ENCODE data around the gene PTPRK. TPM values are rescaled to one million over a fixed set of nuclear protein-coding genes. Genes with fewer than 3 reads are reported as not detected.
A peak's percentile ranks its signal among the peaks of the same experiment; 100 is the strongest.

Gene PTPRK
- total and polyA plus RNA-seq, 2 experiments from 2014 or later: 26.9 to 56.4 TPM

GRCh38 chr6:128208851-128209580 lies 311.4 kb downstream of the PTPRK start:
- no peak for DNase-seq (ENCODE audit: low spot score)
- Histone ChIP-seq H3F3A (replicated peaks; ENCODE audit: low read depth) (no peaks in the 10 kb centered on the region), H3K27me3 (ENCODE audit: insufficient read depth) (no peaks in the 10 kb centered on the region), H3K4me3 (no peak overlapping the region), H3K36me3 (ENCODE audit: insufficient read depth) (no peaks in the 10 kb centered on the region), H2AFZ (no peak overlapping the region), H3K4me1 (ENCODE audit: insufficient read depth) (peaks cover 16% of the 10 kb centered on the region; the same call in 1 of the 2 replicates), H3K79me2 (replicated peaks; ENCODE audit: insufficient read depth) (no peaks in the 10 kb centered on the region; the same call in 1 of the 2 replicates), H4K20me1 (replicated peaks; ENCODE audit: insufficient read depth) (no peaks in the 10 kb centered on the region), H3K9me2 (ENCODE audit: insufficient read depth) (peaks cover 6% of the 10 kb centered on the region; the same call in 1 of the 2 replicates), H3K4me2 (no peak overlapping the region), H3K27ac (ENCODE audit: low read depth) (no peak overlapping the region)
- Mint-ChIP-seq H3K4me3 (no peak overlapping the region), H3K27ac (peak overlapping the region; percentile 68), H3K4me1 (peaks cover 36% of the 10 kb centered on the region), H3K9me3 (no peaks in the 10 kb centered on the region), H3K27me3 (ENCODE audit: insufficient read depth, low read depth, poor library complexity) (no peaks in the 10 kb centered on the region), H3K36me3 (ENCODE audit: low read depth) (no peaks in the 10 kb centered on the region)
- no peak for ATAC-seq
- no peak for TF ChIP-seq JUNB (IDR thresholded peaks at IDR 0.05; ENCODE audit: unreplicated experiment)
- no peak for TF ChIP-seq ZNF331 (CRISPR knock-in tag; IDR thresholded peaks at IDR 0.05; ENCODE audit: low read depth)

- ATAC-seq: no peak
- Histone ChIP-seq H3F3A (replicated peaks; ENCODE audit: low read depth) (no peaks in the 10 kb centered on the region), H3K4me2 (no peak overlapping the region), H3K27ac (ENCODE audit: low read depth) (no peak overlapping the region), H3K79me2 (replicated peaks; ENCODE audit: insufficient read depth) (peaks cover 9% of the 10 kb centered on the region), H3K4me3 (no peak overlapping the region), H3K4me1 (ENCODE audit: insufficient read depth) (peaks cover 22% of the 10 kb centered on the region), H3K27me3 (ENCODE audit: insufficient read depth) (no peaks in the 10 kb centered on the region), H4K20me1 (replicated peaks; ENCODE audit: insufficient read depth) (no peaks in the 10 kb centered on the region), H3K36me3 (ENCODE audit: insufficient read depth) (no peaks in the 10 kb centered on the region), H2AFZ (no peak overlapping the region), H3K9me2 (ENCODE audit: insufficient read depth) (peaks cover 6% of the 10 kb centered on the region; the same call in 1 of the 2 replicates)
- TF ChIP-seq ETS1 (IDR thresholded peaks at IDR 0.05) (no peak), STAT1 (IDR thresholded peaks at IDR 0.05; ENCODE audit: unreplicated experiment) (no peak), EZH2phosphoT487 (IDR thresholded peaks at IDR 0.05; ENCODE audit: unreplicated experiment) (no peak), ZNF114 (CRISPR knock-in tag; IDR thresholded peaks at IDR 0.05) (no peak), CREB1 (CRISPR knock-in tag; IDR thresholded peaks at IDR 0.05; ENCODE audit: low read depth) (no peak), REST (IDR thresholded peaks at IDR 0.05; ENCODE audit: unreplicated experiment) (no peak), JUNB (IDR thresholded peaks at IDR 0.05; ENCODE audit: unreplicated experiment) (no peak), EZH2 (IDR thresholded peaks at IDR 0.05; ENCODE audit: low read depth, unreplicated experiment) (no peak), NANOG (IDR thresholded peaks at IDR 0.05; ENCODE audit: borderline replicate concordance) (no peak), POLR2AphosphoS5 (IDR thresholded peaks at IDR 0.05; ENCODE audit: low read depth) (no peak)
- Mint-ChIP-seq H3K36me3 (ENCODE audit: low read depth) (no peaks in the 10 kb centered on the region), H3K27ac (no peak overlapping the region; the same call in 1 of the 2 replicates), H3K4me3 (no peak overlapping the region), H3K4me1 (peaks cover 38% of the 10 kb centered on the region), H3K9me3 (no peaks in the 10 kb centered on the region), H3K27me3 (ENCODE audit: insufficient read depth, low read depth, poor library complexity) (no peaks in the 10 kb centered on the region)
- no peak for DNase-seq (ENCODE audit: low spot score)
Observed at GRCh38 chr6:128208078-128208477, 312.3 kb downstream of the PTPRK start.
